Kidney (tissue), 14 donors: Measurements from ENCODE around the gene STEAP1. TPM values are rescaled to one million over a fixed set of nuclear protein-coding genes. Genes with fewer than 3 reads are reported as not detected.

Experiments used
- DNase-seq, 5 donors: peaks; one replicate each; pipeline ENCODE4 v3.0.0-alpha.2; 2013 to 2020
- FAIRE-seq: peaks from 2 replicates; lab custom pipeline; 2012; peaks lifted over from hg19 to GRCh38; lab: Jason Lieb, UNC
- H3K27ac ChIP-seq, 2 donors: one replicate each; pipeline ENCODE4 v1.7.0; 2013; ENCODE audit warnings: low read depth in 2 of 2, low read length in 2 of 2, inconsistent platforms in 1 of 2
- H3K27me3 ChIP-seq: one replicate; pipeline ENCODE4 v1.7.1; 2013; ENCODE audit warnings: low read length, inconsistent platforms; ENCODE audit not compliant: control insufficient read depth, insufficient read depth
- H3K36me3 ChIP-seq, 3 donors: one replicate each; pipeline versions ENCODE4 v1.7.0 to v1.7.1; 2013; ENCODE audit warnings: low read length in 3 of 3, control low read depth in 1 of 3, inconsistent platforms in 1 of 3; ENCODE audit not compliant: insufficient read depth in 3 of 3, control insufficient read depth in 2 of 3
- H3K4me1 ChIP-seq, 3 donors: one replicate each; pipeline versions ENCODE4 v1.7.0 to v1.7.1; 2013; ENCODE audit warnings: low read length in 3 of 3, inconsistent platforms in 1 of 3, low read depth in 1 of 3; ENCODE audit not compliant: control insufficient read depth in 2 of 3, insufficient read depth in 2 of 3
- H3K4me3 ChIP-seq, 3 donors: one replicate each; pipeline versions ENCODE4 v1.7.0 to v1.8.1; 2013; ENCODE audit warnings: low read length in 3 of 3, control low read depth in 1 of 3, inconsistent platforms in 1 of 3
- H3K9ac ChIP-seq, 3 donors: one replicate each; pipeline versions ENCODE4 v1.7.0 to v1.7.1; 2013; ENCODE audit warnings: low read length in 3 of 3, control low read depth in 1 of 3, inconsistent platforms in 1 of 3
- H3K9me3 ChIP-seq, 3 donors: one replicate each; pipeline versions ENCODE4 v1.7.0 to v1.7.1; 2013; ENCODE audit warnings: low read length in 3 of 3, control low read depth in 1 of 3, inconsistent platforms in 1 of 3; ENCODE audit not compliant: control insufficient read depth in 2 of 3, insufficient read depth in 1 of 3
- CTCF ChIP-seq: IDR thresholded peaks from 3 replicates; pipeline ENCODE4 v1.5.1; 2012; ENCODE audit warnings: mild to moderate bottlenecking, moderate library complexity, borderline replicate concordance; ENCODE audit not compliant: insufficient read depth; ENCODE audit errors: extremely low read depth
- intact Hi-C: fragments of 100-400 bp; cut with DNase I; formaldehyde crosslinking; loops from one replicate; pipeline ENCODE4 v1.11.1; 2022
- polyA plus RNA-seq: library from polyadenylated mRNA; stranded (reverse); fragments of 350-450 nt; fragmentation: Illumina TruSeq; extraction: RNeasy Lipid Tissue Mini Kit (QIAGEN cat#74804); gene quantifications from one replicate; pipeline ENCODE4 v1.2.3, GENCODE V29; 2014; ENCODE audit warnings: low read depth, low replicate concordance; ENCODE audit not compliant: insufficient read depth
- total RNA-seq: library from RNA; stranded (reverse); fragmentation: NEBNext Ultra II Directional; extraction: Animal tissue kit (Norgen Biotek cat#: 25700); gene quantifications from one replicate; pipeline ENCODE4 v1.2.1, GENCODE V29; 2021
- donor health status: control.
- donor health status: control.
- donor health status: control.
- donor health status: control.
- donor health status: control.
- donor health status: DM: yes; HTN: yes; CAD: no.
- donor health status: Normal renal cell carcinoma (clear cell type).

STEAP1 gene
- total and polyA plus RNA-seq, 2 donors from 2014 or later = 4.4 to 6.3 TPM

- intact Hi-C loops = no loop called here
- no peak for FAIRE-seq
- Histone ChIP-seq H3K9me3 (no peaks in the 10 kb centered on the region), H3K9ac (peak overlapping the region in 2 of 3 donors; percentile 45 to 81), H3K27me3 (no peaks in the 10 kb centered on the region), H3K4me3 (peak overlapping the region; percentile 64 to 84 (median 68)), H3K36me3 (no peaks in the 10 kb centered on the region), H3K4me1 (peaks cover 0 to 18% (median 0%) of the 10 kb centered on the region in 3 donors), H3K27ac (peak overlapping the region; percentile 86 to 88)
- TF ChIP-seq CTCF = no peak
- no peak for DNase-seq
These were observed 57.9 kb downstream of the STEAP1 start for GRCh38 chr7:90212149-90212495.

GRCh38 chr7:90213521-90213920, 59.3 kb downstream of the STEAP1 start:
- no peaks in the 10 kb centered on the region for H3K9me3 ChIP-seq
- H3K36me3 ChIP-seq = no peaks in the 10 kb centered on the region
- FAIRE-seq = no peak
- no peaks in the 10 kb centered on the region for H3K27me3 ChIP-seq
- intact Hi-C loops = no loop called here
- no peak overlapping the region for H3K27ac ChIP-seq
- H3K9ac ChIP-seq = no peak overlapping the region
- H3K4me1 ChIP-seq = peaks cover 0 to 18% (median 0%) of the 10 kb centered on the region in 3 donors
- TF ChIP-seq CTCF = no peak
- H3K4me3 ChIP-seq = no peak overlapping the region
- DNase-seq = no peak

Other genes starting within 250 kb of the STEAP1 start
- 15.8 TPM for gene STEAP2, start 57.3 kb downstream of the STEAP1 start, total RNA-seq
- gene STEAP2, start 57.3 kb downstream of the STEAP1 start, polyA plus RNA-seq = 8.9 TPM
- gene CFAP69, start 90.7 kb downstream of the STEAP1 start, total RNA-seq = 13.2 TPM
- 9.2 TPM for gene CFAP69, start 90.7 kb downstream of the STEAP1 start, polyA plus RNA-seq
- gene FAM237B, start 166.8 kb downstream of the STEAP1 start, total RNA-seq = not detected
- not detected for gene FAM237B, start 166.8 kb downstream of the STEAP1 start, polyA plus RNA-seq
- 31.8 TPM for gene GTPBP10, start 192.2 kb downstream of the STEAP1 start, total RNA-seq
- 15.2 TPM for gene GTPBP10, start 192.2 kb downstream of the STEAP1 start, polyA plus RNA-seq
- 43.8 TPM for gene CLDN12, start 249.0 kb downstream of the STEAP1 start, total RNA-seq
- gene CLDN12, start 249.0 kb downstream of the STEAP1 start, polyA plus RNA-seq = 23.9 TPM